ENCODE data around the gene GPR18.

The GPR18 gene

DNA sequence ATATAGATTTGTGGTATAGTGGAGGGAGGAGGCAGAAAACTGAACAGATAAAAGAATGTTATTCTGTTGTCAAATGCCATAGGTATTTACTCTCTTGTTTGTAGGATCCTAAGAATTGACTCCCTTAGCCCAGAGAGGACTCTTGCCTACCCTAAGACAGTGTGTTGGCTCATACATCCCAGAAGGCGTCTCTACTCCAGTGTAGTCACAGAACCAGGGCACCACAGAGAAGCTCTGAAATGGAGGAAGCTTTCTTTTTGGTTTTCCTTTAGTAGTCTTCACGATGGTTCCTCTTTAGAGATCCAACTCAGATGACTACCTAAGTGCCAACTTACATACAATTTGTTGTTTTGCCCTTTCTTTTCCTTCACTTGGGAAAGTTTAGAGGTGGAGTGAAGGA lies 35.0 kb upstream of the GPR18 start:
- DNase-seq (ENCODE audit: low spot score) (no peak), FAIRE-seq (no peak)

DNA sequence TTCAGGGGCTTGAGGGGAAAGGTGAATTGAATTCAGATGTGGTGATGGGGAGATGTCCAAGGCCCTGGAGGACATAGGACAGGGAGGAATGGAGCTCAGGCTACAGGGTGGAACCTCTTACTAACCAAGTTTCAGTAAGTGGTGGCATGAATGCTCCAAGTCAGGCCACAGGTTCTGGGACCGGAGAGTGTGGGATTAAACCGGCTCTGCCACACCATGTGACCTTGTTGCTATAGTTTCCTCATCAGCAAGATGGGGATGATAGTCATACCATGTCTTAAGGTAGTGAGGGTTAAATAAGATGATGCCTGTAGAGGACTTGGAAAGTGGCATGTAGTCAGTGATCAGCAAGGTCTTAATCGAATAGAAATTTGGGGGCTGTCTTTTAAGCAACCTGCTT lies 32.7 kb upstream of the GPR18 start:
- FAIRE-seq (no peak), DNase-seq (ENCODE audit: low spot score) (no peak)

DNA sequence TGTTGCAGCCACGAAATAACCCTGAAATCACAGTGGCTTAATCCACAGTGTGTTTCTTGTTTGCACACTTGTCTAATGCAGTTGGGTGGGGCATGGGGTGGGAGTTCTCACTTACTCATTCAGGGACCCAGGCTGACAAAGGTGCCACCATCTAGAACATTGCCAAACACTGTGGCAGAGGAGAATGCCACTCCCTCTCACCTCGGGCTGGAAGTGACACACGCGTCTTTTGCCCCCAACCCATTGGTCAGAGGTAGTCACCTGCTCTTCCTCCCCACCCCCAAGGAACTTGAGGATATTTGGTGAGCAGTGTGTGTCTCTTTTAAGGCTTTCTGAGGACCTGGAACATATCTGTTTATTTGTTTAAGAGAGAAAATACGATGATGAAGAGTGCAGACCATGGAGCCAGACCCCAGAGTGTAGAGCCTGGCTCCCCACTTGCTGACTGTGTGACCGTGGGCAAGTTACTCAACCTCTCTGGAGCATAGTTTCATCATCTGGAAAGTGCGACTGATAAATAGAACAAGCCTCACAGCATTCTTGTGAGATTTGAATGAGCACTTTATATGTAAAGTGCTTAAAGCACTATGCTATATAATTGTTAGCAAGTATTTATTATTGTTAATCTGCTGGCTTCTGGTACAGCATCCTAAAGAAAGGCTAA lies 31.6 kb upstream of the GPR18 start:
- DNase-seq (ENCODE audit: low spot score) = no peak
- no peak for FAIRE-seq

GRCh38 chr13:99289271-99289670 lies 31.1 kb upstream of the GPR18 start:
- no peak for DNase-seq (ENCODE audit: low spot score)

GRCh38 chr13:99288089-99288488 lies 29.9 kb upstream of the GPR18 start:
- FAIRE-seq = no peak

More at GRCh38 chr13:99289271-99289670, 31.1 kb upstream of the GPR18 start:
- FAIRE-seq = no peak

GRCh38 chr13:99287551-99287950 lies 29.4 kb upstream of the GPR18 start:
- DNase-seq (ENCODE audit: low spot score) (no peak), FAIRE-seq (no peak)

More at GRCh38 chr13:99288089-99288488, 29.9 kb upstream of the GPR18 start:
- DNase-seq (ENCODE audit: low spot score) = no peak

DNA sequence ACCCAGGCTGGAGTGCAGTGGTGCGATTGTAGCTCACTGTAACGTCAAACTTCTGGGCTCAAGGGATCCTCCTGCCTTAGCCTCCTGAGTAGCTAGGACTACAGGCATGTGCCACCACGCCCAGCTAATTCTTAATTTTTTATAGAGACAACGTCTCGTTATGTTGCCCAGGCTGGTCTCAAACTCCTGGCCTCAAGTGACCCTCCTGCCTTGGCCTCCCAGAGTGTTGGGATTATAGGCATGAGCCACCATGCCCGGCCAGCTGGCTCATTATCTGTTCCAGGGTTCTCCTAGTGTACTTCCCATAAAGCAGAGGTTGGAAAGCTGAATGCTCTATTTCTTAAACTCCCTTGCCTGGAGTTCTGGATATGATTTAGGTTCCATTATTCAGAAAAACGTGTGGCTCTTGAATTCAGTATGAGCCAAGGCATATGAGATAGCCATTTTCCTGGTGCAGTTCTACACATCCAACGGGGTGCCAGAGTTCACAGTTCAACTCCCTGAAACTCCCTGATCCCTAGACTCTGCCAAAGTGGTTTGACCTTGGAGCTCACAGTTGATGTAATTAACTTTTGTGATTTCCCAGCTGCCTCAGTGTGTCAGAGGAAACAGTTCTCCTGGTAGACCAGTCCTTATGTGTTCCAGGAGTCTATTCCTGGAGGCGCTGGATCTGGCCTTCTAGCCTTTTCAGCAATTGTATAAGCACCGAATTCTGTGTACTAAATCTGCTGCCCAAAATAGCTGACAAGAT lies 27.4 kb upstream of the GPR18 start:
- DNase-seq (ENCODE audit: low spot score) = no peak
- no peak for FAIRE-seq

DNA sequence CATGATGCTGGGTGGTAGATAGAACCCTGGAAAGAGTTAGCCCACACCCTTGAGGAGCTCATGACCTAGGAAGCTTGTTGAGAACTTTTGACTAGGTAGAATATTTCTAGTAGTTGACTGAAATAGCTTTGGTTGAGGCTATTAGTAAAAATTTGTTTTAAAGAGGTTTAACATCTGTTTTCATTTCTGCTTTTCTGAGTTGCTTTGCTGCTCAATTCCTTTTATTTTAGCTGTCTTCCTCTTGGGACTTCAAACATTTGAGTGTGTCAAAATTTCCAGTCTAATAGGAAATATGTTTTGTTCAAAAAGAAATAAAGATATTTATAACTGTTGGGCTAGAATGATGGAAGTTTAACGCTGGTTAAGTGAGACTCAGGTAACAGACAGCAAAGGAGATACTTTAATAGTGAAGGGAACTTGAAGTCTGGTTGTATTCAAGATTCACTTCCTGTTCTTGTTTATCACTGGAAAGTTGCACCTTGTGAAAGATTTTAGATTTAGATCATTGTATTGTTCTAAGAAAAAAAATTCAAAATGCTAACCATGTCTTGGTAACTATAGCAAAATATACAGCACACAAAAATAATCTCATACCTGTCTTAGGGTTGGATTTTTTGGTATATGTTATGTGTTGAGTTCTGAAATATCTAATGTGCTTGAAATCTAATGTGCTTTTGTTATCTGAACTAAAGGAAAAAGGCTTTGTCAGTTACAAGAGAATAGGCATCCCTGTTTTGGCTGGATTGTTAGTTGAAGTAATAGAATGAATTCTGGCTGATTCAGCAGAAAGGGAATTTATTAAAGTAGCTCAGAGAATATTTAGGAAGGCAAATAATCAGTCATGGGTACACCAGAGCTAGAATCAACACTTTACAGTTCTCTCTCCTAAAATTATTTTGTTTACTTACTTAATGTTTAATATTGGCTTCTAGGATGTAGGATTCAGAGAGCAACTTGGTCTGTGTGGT lies 24.4 kb upstream of the GPR18 start:
- no peak for DNase-seq (ENCODE audit: low spot score)

DNA sequence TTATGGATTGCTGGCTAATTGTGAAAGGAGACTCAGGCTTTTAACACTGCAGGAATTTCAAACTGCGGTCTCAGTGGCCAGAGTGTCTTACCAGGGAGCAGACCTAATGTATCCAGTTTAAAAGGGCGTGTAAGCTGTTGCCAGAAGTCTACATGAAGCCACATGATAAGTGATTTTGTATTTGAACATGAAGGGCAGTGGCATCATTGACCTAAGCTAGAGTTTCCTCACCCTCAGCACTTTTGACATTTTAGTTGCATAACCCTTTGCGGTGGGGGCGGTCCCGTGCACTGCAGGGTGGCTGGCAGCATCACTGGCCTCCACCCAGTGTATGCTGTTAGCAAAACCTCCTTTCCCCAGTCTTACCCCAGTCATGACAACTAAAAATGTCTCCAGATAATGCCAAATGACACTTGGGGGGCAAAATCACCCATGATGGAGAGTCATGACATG lies 23.7 kb upstream of the GPR18 start:
- no peak for FAIRE-seq

More for the DNA sequence above, 24.4 kb upstream of the GPR18 start:
- no peak for FAIRE-seq

DNA sequence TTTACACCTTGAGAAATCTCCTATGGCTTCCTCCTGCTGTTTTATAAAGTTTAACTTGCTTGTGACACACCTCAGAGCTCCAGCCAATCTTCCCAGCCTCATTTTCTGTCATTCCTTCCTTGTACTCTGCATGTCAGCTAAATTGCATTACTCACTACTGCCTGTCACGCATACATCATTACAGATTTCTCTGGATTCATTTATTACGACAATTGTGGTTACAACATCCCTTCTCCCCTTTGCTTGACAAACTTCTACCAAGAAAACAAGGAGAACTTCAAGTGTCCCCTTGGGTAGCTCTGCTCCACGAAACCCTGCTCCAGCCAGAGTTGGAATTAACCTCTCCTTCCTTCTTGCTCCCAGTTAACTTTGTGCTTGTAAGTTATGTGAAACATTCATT lies 22.0 kb upstream of the GPR18 start:
- DNase-seq (ENCODE audit: low spot score) (no peak), FAIRE-seq (no peak)

More for the DNA sequence above, 23.7 kb upstream of the GPR18 start:
- DNase-seq (ENCODE audit: low spot score) = no peak

DNA sequence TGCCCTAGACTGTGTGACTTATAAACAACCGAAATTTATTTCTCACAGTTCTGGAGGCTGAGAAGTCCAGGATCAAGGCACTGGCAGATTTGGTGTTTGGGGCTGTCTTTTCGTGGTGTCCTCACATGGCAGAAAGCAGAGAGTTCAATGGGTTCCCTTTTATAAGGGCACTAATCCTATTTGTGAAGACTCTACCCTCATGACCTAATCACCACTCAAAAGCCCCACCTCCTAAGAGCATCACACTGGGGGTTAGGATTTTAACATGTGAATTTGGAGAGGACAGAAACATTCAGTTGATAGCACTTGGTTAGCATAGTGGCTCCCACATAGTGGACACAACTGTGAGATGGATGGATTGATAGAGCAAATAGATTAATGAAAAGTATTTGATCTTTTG lies 21.5 kb upstream of the GPR18 start:
- FAIRE-seq (no peak), DNase-seq (ENCODE audit: low spot score) (no peak)

GRCh38 chr13:99278843-99279242 lies 20.7 kb upstream of the GPR18 start:
- no peak for FAIRE-seq
- no peak for DNase-seq (ENCODE audit: low spot score)

- no peak for FAIRE-seq
- DNase-seq (ENCODE audit: low spot score) = no peak
These were observed 20.0 kb upstream of the GPR18 start for GRCh38 chr13:99278200-99278599.

- no peak for DNase-seq (ENCODE audit: low spot score)
- FAIRE-seq = no peak
These were observed 19.4 kb upstream of the GPR18 start for GRCh38 chr13:99277629-99278028.

GRCh38 chr13:99276706-99277105 lies 18.5 kb upstream of the GPR18 start:
- no peak for DNase-seq (ENCODE audit: low spot score)
- no peak for FAIRE-seq

DNA sequence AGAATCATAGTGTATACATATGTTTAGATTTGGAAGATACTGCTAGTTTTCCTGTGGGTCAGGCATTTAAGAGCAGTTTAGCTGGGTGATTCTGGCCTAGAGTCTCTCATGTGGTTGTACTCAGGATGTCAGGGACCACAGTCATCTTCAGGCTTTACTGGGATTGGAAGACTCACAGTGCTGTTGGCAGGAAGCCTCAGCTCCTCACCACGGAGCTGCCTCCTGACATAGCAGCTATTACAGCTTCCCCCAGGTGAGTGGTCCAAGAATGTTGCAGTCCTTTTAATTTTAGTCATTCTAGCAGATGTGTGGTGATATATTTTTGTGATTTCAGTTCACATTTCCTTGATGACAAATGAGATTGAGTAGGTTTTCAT lies 16.9 kb upstream of the GPR18 start:
- DNase-seq (ENCODE audit: low spot score) = no peak
- FAIRE-seq = no peak

DNA sequence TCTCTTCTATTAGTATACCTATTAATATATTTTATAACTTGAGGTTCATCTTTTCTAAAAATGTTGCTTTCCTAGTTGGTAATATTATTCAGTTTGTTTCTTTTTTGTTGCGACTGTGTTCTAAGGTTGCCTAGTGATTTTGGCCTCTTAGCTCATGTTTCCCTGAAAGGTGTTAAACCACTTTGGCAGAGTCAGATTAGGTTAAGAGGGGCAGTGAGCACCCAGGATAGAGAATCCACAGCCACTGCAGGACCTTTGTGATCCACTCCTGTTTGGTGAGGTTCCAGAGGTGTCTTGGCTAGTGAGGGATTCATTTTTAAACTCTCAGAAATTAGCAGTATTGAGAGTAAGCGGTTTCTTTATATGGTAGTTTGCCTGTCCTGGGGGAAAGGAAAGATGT lies 14.9 kb upstream of the GPR18 start:
- FAIRE-seq = no peak

GRCh38 chr13:99272481-99272880 lies 14.3 kb upstream of the GPR18 start:
- FAIRE-seq (no peak), DNase-seq (ENCODE audit: low spot score) (no peak)

More for the DNA sequence above, 14.9 kb upstream of the GPR18 start:
- DNase-seq (ENCODE audit: low spot score) = no peak

DNA sequence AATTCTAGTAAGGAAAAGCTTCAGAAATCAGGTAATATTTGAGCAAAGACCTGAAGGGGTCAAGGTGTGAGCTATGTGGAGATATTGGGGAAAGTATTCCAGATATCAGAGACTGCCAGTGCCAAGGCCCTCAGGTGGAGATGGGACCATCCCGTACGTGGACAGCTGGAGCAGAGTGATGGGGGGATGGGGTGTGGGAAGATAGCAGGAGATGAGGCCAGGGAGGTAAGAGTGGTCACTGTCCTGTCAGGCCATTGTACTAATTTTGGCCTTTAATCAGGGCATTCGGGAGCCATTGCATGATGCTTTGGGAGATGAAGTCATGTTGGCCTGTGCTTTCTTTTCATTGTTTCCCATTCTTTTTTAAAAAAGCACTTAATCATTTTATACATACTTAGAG lies 13.1 kb upstream of the GPR18 start:
- FAIRE-seq (no peak), DNase-seq (ENCODE audit: low spot score) (no peak)

DNA sequence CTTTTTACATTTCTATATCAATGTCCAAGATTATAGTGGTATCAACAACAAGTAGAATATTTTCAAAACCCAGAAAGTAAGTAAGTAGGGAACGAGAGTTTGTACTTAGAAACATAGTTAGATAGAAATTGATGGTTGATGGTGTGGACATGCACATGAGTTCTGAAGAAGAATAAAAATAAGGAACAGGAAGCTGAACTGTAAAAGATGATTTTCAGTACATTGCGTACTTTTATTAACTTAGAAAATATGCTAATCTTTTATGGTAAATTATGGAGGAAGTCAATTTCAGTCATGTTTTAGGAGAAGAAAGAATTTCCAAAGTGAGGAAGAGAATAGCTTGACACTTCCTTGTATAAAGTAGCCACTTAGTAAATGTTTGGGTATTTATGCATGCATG lies 12.3 kb upstream of the GPR18 start:
- no peak for FAIRE-seq
- DNase-seq (ENCODE audit: low spot score) = no peak

- DNase-seq (ENCODE audit: low spot score) = no peak
- FAIRE-seq = no peak
These were observed 11.6 kb upstream of the GPR18 start for GRCh38 chr13:99269627-99270241.

Measured in urothelium cell line (cell line).